GM12873 (cell line): ENCODE measurements around the gene GYS2.

Experiments used
- TF ChIP-seq, protein P1 (sequence below): IDR thresholded peaks from 2 replicates; pipeline ENCODE4 v1.5.1; 2012; ENCODE audit warnings: low read depth, mild to moderate bottlenecking, moderate library complexity, low read length, control low read depth; ENCODE audit not compliant: insufficient read depth; ENCODE audit errors: missing control alignments

GYS2 gene

DNA sequence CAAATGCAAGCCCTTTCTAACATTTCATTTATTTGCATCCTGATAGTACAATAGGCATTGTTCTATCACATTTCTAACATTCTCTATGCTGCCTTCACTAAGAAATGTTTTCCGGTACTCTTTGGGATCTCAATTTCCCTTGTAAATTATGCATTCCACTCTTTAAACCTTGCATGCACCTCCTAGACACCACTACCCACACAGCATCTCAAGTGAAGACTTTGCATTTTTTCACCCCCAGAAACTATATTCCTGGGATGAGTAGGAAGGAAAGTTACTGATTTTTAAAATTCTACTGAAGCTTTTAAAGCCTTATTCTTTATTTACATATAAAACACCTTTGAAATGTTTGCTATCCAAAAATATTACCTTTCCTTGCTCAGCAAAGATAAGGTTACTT is 27.1 kb downstream of the GYS2 start:
- TF ChIP-seq, protein P1, sequence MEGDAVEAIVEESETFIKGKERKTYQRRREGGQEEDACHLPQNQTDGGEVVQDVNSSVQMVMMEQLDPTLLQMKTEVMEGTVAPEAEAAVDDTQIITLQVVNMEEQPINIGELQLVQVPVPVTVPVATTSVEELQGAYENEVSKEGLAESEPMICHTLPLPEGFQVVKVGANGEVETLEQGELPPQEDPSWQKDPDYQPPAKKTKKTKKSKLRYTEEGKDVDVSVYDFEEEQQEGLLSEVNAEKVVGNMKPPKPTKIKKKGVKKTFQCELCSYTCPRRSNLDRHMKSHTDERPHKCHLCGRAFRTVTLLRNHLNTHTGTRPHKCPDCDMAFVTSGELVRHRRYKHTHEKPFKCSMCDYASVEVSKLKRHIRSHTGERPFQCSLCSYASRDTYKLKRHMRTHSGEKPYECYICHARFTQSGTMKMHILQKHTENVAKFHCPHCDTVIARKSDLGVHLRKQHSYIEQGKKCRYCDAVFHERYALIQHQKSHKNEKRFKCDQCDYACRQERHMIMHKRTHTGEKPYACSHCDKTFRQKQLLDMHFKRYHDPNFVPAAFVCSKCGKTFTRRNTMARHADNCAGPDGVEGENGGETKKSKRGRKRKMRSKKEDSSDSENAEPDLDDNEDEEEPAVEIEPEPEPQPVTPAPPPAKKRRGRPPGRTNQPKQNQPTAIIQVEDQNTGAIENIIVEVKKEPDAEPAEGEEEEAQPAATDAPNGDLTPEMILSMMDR, result no peak

DNA sequence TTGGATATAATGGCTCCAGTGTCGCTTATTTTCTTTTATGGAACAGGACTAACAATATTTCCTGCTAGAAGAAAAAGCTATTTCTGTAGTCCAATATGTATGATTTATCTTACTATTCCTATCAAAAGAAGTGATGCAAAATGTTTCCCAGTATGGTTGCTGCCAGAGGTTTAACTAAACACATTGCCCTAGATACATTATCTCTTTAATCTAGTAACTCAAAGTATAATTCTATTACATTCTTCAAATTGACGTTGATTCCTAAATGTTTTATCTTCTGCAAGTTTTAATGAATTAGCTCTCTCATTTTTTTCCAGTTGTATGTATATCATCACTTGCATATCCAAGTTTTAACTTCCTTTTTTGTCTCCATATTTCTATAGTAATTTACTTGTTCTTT is 28.2 kb downstream of the GYS2 start:
- TF ChIP-seq, protein P1, result no peak

DNA sequence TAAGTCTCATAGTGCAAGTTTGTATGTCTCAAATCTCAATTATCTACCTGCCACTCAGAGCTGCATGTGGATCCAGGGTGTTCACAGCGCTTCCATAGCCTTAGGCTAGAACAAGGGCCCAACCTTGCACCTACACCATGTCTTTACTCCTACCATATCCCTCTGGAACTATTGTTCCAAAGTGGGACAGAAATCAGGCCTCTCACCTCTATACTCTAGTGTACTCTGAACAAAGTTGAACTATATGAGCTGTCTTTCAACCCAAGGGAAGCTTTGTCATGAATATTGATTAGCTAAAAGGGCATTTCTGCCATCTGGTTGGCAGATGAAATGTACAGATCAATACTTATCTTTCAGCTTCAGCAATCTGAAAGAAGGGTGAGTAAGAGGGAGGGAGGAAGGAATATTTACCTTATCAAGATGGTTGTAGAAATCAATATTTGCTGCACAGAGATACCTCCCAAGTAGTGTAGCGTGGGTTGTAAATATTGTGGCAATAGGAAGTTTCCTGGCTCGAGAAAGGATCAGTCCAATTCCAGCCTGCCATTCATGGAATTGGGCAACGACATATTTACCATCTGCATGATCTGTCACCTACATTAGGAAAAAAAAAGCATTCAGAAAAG is 30.8 kb downstream of the GYS2 start:
- TF ChIP-seq, protein P1, result no peak

DNA sequence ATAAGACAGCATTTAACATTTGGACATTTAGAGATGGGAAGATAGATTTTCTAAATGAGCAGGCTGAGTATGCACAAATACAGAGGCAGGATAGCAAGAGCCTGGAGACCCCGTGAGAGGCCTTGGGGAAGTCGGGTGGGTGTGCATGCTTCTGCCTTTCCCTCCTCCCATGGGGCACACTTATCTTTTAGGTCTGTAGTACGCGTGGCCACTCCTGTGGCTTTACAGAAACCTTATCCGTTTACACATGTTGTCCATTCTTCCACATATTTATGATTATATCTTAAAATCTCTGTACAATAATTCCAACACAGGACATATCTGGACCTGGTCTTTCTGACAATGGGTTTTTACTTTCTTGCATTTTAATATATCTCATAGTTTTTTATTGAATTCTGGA is 33.6 kb downstream of the GYS2 start:
- TF ChIP-seq, protein P1, result no peak

DNA sequence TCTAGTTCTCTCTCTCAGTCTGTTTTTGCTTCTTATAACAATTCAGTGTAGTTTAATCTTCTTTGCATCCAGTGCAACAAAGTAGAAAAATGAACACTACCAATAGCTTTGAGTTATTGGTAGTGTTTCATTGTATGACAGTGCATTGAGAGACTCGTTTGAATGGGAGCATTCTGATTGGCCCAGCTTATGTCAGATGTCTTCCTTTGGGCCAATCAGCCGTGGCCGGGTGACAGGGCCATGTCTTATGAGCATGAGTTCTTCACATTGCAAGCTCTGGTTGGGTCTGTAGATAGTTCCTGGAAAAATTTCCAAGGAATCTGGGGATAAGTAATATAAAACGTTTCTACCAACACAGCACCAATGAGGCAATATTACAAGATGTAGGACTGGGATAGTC is 36.5 kb downstream of the GYS2 start:
- TF ChIP-seq, protein P1, result no peak

DNA sequence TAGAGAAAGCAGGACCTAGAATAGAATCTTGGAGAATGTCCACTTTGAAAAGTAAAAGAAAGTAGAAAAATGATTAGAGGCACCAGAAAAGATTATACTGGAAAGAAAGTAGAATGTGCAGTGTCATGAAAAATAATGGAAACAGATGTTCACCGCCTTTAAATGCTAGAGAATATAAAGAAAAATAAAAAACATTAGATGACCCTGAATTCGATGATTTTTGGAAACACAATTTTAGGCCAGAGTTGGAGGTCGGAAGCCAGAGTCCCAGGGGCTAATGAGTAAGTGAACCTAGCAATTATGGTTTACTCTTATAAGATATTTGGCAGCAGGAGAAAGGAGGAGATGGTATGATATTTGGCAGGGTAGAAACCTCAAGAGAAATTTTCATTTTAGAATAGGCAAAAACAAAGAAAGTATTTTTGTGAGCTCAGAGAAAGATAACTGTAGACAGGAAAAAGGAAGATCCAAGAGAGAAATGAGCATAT is 37.7 kb downstream of the GYS2 start:
- TF ChIP-seq, protein P1, result no peak

DNA sequence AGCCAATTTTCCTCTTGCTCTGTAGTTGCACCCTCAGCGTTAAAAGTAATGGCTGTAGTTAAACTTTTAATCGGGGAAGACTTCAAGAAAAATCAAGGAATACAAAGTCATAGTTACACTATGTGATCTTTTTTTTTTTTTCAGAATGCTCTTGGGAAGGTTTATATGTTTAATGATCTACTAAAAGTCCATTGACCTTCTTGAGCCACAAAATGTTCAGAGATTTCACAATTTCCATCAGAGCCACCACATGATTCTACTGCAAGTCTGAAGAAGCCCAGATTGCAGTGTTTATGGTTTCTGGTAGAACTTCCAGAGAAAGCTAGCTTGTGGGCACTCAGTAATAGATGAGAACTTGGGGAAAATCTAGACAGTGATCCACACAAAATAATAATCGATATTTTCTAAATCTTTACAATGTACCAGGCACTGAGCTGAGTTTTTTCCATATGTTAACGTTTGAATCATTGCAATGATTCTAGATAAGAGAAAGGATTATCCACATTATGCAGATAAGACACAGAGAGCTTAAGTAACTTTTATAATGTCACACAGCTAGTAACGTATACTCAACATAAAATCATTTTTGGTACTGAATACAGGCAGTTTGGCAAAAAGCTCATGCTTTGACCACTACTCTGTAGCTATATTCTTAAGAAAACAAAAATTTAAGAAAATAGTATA is 38.3 kb downstream of the GYS2 start:
- TF ChIP-seq, protein P1, result no peak
